Left renal pelvis (tissue), 4 donors: ENCODE results near the gene DLX1. TPM values are rescaled to one million over a fixed set of nuclear protein-coding genes. Genes with fewer than 3 reads are reported as not detected.
A peak's percentile ranks its signal among the peaks of the same experiment; 100 is the strongest.
"Not testable (repeated sequence)": the region's sequence is repeated elsewhere in the genome, so short reads cannot be mapped to it uniquely, and the experiment has no call there.

Experiments used
- DNase-seq, 4 donors: peaks; one replicate each; pipeline ENCODE4 v3.0.0-alpha.2; 2013; ENCODE audit warnings: low read depth in 4 of 4, low spot score in 3 of 4
- polyA plus RNA-seq, 4 donors: library from polyadenylated mRNA; unstranded; fragments of 120-200 nt; gene quantifications; one replicate each; pipeline ENCODE4 v1.2.1, GENCODE V29; 2013; ENCODE audit not compliant: insufficient read length in 4 of 4

DLX1 gene
- polyA plus RNA-seq, 4 donors, result 0.10 to 0.62 (median 0.19) TPM

DNA sequence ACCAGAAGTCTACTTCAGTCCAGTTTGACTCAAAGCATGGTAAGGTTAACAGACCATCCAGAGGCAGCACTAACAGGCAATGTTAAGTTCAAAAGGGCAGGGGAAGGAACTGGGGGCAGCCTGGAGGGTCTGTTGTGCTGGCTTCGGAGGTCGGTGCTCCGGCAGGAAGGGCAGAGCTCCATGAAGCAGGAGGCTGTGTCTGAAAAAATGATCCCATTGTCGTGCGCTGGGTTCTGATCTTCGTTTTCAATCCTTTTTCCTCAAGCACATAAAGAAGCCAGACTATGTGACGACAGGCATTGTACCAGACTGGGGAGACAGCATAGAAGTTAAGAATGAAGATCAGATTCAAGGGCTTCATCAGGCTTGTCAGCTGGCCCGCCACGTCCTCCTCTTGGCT, 21.9 kb upstream of the DLX1 start:
- DNase-seq, result no peak

DNA sequence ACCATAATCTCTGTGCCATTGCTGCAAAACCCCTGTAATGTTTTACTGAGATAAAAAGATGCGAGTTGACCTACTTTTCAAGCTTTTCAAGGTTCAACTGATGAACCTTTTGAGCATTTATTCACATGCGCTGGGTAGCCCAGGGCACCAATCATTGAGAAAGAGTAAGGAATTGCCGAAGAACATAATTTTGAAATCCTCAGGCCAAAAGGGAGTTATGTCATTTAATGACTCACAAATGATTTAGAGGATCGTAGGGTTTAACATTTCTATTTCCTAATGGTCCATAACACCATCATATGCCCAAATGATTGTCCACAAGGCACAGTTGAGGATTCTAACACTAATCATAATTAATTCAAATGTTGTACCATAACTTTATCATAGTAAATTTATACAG, 20.2 kb upstream of the DLX1 start:
- no peak for DNase-seq

DNA sequence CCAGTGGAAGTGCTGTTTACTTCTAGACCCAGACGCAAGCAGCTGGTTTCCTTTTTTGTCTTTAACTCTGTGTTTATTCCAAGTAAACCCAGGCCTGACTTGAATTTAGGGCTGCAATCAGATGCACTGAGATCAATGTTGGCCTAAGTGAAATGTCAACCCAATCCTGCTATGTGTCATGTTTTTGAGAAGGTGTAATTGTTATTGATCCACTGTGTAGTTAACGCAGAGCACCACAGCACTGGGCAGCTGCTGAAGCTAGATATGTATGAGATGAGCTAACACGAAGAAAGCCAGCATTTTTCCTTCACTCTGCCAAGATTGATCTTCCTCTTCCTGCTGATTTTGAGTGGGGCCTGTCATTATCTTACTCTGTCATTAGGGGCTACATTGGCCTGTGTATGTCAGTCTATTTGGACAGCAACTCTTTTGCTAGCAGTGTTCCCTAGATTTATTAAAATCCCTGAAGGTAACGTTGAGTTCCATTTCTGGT, 18.9 kb upstream of the DLX1 start:
- no peak for DNase-seq

DNA sequence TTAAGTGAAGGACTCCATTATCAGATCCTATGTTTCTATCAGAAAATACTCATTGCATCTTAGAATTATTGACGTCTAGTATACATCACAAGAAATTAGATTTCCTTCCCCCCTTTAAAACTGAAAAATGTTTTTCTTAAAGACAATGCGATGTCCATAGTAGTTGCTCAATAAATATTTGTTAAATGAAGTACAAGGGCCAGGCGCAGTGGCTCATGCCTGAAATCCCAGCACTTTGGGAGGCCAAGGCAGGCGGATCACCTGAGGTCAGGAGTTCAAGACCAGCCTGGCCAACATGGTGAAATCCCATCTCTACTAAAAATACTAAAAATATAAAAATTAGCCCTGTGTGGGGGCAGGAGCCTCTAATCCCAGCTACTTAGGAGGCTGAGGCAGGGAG, 17.4 kb upstream of the DLX1 start:
- not testable (repeated sequence) for DNase-seq

DNA sequence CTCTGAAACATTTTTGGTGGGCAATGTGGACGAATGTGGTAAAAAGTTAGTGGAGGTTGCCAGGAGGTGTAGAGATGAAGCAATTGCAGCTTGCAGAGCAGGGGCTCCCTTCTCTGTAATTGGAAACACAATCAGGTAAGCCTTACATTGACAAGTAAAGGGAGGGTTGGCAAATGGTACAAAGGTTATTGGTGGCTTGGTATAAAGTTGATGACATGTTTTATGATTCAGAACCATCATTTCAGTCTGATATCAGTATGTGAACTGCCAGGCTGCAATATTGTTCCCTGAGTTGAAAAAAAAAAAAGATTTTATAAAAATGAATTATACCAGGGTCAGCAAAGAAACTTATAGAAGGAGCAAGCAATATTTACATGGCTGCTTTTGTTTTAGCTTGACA, 14.4 kb upstream of the DLX1 start:
- no peak for DNase-seq

DNA sequence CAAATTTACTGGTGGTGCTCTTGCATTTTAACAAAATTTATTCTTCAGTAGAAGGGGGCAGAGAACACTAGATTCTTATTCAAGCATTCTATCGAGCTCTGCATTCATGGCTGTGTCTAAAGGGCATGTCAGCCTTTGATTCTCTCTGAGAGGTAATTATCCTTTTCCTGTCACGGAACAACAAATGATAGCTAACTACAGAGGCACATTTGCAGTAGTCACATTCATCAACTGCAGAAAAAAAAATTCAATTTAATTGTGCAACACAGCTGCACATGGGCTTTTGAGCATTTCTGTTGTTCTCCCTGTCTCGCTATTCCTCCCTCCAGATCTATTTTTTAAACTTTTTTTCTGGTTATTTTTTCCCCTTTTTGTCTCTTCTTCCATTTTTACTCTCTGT, 13.0 kb upstream of the DLX1 start:
- no peak for DNase-seq

DNA sequence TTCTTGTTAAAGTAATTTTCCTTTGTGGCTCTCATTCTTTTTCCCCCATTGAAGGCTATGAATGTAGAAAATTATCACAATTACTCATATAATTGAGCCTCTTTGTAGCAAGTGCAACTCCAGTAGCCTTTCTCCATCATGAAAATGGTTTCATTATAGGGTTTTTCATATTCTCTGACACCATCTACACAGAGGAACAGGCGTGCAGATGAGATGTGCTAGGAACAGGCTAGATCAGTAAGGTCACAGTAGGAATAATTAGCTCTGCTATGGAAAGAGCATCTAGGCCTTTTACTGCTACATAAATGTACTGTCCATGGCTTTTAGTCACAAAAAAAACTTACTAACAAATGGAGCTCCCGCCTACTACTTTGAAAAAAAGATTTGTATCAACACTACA, 12.6 kb upstream of the DLX1 start:
- DNase-seq, result no peak

DNA sequence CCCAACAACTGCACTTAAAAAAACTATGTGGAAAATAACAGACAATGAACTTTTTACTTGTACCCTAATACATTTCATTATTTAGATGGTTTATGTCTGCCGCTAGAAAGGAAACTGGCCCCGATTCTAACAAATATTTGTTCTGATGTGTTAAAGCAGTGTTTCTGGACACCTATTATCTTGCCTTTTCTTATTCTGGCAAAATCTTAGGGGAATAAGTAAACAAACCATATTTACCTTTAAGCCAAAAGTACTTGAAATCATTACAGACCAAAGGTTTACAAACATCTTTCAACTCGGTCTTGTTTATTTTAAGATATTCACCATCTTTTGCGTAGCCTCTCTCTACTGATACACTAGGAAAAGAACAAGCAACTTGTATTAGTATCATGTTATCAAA, 11.8 kb upstream of the DLX1 start:
- no peak for DNase-seq

DNA sequence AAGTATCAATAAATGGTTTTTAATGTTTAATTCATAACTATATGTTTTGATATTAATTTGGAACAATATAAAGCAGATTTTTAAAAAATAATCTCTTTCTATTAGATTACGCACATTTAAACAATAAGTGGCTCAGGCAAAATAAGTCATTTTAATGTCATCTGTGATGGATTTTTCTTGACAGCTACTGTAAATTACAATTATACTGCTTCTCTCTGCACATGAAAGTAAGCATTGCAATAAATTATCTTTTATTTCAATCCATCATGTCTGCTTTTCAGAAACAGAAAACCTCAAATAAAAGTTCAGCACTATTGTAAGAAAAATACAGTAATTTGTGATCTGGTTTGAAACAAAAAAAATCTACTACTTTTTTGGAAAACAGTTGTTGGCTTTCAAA, 11.1 kb upstream of the DLX1 start:
- DNase-seq, result no peak

DNA sequence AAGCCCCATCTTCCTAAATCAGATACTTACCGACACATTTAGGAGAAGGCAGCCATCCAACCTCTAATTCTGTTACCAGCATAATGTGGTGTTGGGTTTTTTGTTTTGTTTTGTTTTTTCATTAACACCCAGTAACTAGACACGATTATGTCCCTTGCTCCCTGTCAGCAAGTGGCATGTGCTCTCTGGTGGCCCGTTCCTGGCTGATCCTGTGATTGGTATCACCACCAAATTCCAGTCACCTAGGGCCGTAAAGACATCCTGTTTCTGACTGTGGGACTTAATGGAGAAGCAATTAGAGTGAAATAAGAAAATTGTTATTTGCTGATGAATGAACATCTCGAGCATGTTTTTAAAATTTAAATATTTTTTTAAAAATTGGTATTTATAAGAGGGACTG, 5.9 kb upstream of the DLX1 start:
- no peak for DNase-seq

DNA sequence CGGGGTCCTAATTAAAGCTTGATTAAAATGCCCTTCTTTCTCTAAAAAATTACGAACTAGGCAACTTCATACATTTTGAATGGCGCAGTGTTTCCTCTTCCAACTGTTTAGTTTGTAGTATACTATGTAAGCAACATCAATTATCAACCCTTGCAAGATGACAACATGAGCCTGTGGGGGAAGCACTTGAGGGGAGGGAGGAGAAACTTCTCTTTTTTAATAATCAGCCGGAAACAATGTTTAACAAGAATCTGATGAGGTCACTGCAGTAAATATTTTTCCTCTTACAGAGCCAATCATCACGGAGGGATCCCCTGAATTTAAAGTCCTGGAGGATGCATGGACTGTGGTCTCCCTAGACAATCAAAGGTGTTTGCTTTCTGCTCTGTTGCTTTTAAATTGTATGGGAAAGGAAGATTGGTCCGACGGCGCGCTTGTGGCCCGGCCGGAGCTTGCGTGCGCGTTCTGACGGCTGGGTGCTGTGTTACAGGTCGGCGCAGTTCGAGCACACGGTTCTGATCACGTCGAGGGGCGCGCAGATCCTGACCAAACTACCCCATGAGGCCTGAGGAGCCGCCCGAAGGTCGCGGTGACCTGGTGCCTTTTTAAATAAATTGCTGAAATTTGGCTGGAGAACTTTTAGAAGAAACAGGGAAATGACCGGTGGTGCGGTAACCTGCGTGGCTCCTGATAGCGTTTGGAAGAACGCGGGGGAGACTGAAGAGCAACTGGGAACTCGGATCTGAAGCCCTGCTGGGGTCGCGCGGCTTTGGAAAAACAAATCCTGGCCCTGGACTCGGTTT, 5.3 kb upstream of the DLX1 start:
- no peak for DNase-seq

DNA sequence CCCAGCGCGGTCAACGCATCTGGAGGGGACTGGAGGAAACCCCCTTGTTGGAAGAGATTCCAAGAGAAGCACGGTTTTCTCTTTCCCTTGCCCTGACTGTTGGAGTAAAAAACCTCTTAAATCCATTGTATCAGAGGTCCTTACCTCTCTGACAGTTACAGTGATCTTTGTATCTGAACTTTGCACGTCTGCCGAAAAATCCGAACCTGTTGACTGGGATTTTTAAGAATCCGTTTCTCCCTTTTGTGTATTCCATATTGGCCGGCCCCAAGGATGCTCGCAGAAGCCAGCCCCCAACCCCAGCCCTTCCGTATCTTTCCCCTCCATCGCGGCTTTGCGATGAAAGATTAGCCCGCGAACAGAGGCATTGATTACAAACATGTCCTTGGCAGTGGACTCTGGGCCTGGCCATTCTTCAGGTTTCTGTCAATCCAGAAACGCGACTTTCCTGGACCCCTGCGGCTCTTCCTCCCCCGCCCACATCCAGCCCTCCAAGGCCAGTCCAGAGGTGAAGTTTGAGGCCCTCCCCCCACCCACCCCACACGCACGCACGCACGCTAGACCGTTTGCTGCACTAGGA, 4.6 kb upstream of the DLX1 start:
- no peak for DNase-seq

DNA sequence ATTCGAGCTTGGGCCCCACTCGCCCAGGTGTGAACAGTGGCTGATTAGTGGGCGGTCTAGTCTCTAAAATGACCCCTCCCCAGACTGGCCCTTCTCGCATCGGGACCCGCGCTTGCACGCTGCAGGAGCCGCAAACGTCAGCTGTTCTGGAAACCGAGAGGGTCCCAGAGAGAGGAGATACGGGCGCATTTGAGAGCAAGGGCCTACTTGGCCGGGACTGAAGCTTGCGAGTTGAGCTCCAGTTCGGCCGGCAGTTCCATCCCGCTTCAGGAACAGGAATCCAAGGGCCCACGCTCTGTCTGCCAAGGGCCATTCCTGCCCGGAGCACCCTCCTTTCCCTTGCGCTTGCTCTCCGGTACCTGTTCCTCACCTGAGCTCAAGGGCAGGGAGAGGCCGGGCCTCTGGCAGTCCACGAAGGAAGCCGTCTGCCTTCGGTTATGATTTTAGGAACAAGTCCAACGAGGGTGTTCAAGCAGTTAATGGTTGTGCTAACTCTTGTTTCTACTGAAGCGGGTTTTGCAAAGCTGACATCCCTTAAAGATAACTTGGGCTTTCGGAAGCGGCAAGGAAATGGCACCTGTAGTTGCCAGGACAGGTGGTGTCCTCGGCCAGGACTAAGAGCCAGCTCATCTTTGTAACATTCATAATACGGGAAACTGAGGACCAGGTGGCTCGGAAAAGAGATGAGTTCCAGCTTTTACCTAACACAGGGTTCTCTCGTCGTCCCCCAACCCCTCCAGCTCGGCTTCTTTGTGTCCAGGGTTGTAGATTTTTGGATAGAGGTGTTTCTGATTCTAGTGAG, 3.9 kb upstream of the DLX1 start:
- no peak for DNase-seq

DNA sequence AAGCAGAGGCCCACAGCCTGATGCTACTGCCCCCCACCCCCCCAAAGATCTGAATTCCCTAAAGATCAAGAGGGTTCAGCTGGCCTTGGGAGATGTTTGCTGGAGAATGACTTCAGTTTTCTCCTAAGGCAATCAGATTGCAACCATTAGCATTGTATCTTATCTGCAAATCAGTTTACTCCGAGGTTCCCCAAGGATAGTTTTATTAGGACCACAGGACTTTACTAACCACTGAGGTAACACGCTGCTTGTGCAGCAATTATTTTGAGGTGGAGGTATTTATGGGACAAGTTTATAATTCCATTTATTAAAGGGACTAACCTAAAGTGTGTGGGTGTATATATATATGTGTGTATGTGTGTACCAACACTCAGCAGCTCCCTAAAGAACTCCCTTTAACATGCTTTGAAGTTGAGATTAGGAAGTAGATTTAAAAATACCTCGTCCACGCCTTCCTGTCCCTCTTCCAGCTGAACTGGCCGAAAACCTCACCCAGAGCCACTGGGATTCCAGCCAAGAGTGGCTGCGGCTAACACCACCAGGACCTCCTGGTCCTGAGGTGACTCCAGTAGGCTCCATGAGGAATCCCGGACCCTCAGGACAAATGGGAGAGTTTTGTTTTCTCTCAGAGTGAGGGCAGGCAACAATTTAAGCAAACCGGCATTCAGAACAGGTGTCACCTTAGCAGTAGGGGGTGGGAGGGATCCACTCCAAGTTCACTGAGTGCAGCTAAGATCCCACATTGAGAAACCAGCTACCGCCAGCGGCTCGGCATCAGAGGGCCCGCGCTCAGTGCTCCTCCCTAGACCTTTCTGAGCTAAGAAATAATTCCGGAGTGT, 3.0 kb upstream of the DLX1 start:
- DNase-seq, result no peak

DNA sequence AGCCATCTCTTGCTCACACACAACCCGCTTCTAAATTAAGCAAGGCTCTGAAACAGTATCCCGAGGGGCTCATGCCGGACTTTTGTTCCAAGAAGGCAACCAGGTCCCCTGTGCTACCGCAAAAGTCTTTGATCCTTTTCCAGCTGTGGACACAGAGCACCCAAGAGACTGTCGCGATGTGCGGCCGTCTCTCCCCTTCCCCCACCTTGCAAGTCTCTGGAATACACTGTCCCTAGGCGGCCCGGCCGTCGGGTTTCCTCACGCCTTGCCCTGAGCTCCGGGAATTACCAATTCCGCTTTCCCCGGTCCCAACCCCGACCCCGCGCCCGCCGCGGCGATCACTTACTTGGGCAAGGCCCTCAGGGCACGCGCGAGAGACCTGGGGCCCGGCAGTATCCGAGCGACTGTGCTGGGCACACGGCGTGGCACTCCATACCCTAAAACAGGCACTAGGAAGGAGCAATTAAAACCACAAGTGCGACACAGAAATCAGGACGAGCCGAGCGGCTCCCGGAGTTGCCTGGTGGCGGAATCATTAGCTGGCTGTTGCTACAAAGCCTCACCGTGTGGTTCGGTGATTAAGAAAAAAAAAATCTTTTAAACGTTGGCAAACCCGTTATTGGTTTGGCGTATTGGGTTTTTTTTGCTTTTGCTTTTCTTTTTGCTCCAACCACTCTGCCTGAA, 2.2 kb upstream of the DLX1 start:
- DNase-seq, result no peak

DNA sequence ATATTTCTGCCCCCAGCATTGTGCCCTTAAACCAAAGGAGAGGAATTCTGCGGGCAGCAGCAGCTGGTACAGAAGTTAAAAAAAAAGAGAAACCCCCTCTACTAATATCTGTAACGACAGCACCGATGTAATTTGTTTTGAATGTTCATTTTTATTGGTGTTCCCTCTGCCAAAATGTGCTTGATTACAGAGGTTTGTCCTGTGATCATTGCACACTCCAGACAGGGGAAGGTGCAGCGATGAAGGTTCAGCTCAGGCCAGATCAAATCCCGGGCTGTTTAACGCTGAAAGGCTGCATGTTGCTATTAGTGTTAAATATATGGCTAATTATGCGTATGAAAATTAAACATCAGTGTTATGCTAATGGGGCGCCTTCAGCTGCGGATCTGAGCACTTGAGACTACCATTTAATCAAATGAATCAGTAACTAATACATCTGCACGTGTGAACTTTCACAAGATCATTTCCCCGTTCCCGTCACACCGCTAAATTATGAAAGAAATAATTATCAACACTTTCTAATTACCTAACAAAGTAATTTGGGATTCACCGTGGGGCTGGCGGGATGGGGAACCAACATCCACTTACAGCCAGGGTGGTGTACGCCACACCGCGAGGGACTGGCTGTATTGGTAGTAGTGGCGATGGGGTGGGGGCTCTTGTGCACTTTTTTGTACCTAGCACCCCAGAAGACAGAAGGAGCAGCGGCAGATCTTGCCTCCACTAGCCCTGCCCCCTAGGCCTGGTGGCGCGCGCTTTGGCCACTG, 1.5 kb upstream of the DLX1 start:
- DNase-seq, result no peak

DNA sequence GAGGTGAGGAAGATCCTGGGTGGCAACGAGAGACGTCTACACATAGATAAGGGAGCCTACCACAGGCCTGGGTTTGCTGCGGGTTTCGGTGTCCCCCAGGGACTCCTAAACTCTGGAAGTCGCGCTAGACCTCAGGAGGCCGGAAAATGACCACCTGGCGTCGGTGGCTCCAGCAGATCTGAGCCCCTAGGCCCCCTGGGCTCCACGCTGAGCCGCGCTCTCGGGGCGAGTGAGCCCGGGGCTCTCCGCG, 987 bp upstream of the DLX1 start:
- no peak for DNase-seq

DNA sequence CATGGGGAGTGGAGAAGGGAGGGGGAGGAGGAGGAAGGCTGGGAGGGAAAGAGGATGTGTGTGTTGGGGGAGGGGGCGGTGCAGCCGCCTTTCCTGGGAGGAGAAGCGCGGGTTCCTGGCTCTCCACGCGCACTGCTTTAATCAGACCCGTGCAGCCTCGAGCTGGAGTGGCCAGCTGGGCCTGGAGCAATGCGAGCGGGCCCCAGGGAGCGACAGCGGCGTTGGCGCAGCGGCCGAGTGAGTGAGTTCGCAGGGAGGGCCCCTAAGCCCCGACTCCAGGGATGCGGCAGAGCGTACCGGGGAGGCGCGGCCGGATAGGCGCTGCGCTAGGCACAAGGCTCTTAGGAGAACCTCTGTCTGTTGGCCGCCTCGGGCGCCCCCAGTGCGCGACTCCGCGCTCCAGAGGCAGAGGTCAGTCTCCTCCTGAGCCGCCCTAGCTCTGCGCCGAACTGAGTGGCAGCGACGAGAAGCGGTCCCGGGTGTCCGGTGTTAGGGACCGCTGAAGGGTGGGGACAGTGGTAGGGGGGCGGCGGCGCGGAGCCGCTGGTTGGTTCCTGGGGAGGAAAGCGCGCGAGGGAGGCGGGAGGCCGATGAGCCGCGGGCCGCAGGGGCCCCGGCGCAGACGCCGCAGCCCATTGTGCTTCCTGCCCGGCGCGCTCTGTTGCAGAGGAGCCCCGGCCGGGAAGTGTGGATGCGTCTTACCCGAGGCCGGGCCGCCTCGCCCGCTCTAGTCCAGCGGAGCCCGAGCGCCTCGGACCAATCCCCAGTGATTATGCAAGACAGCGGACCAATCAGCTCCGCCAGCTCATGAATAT, 455 bp upstream of the DLX1 start:
- DNase-seq, result peak in 3 of 4 donors; percentile 66 to 77 (median 71)
